ENCODE results near the gene SUPT20HL1. TPM values are rescaled to one million over a fixed set of nuclear protein-coding genes. Genes with fewer than 3 reads are reported as not detected.

Gene SUPT20HL1
- total and polyA plus RNA-seq, 2 donors from 2014 or later = not detected

GRCh38 chrX:24391843-24392242 is 31.4 kb downstream of the SUPT20HL1 start:
- H3K9me3 ChIP-seq (ENCODE audit: control insufficient read depth in 2 of 3, insufficient read depth in 1 of 3, low read length in 3 of 3) = no peaks in the 10 kb centered on the region
- H3K27me3 ChIP-seq (ENCODE audit: control insufficient read depth, insufficient read depth, low read length) = peaks cover 14% of the 10 kb centered on the region
- H3K36me3 ChIP-seq (ENCODE audit: control insufficient read depth in 2 of 3, insufficient read depth in 3 of 3, low read length in 3 of 3) = no peaks in the 10 kb centered on the region
- TF ChIP-seq, protein P1, sequence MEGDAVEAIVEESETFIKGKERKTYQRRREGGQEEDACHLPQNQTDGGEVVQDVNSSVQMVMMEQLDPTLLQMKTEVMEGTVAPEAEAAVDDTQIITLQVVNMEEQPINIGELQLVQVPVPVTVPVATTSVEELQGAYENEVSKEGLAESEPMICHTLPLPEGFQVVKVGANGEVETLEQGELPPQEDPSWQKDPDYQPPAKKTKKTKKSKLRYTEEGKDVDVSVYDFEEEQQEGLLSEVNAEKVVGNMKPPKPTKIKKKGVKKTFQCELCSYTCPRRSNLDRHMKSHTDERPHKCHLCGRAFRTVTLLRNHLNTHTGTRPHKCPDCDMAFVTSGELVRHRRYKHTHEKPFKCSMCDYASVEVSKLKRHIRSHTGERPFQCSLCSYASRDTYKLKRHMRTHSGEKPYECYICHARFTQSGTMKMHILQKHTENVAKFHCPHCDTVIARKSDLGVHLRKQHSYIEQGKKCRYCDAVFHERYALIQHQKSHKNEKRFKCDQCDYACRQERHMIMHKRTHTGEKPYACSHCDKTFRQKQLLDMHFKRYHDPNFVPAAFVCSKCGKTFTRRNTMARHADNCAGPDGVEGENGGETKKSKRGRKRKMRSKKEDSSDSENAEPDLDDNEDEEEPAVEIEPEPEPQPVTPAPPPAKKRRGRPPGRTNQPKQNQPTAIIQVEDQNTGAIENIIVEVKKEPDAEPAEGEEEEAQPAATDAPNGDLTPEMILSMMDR (IDR thresholded peaks at IDR 0.05; ENCODE audit: borderline replicate concordance, extremely low read depth, insufficient read depth) = no peak
- H3K4me3 ChIP-seq (ENCODE audit: low read length in 3 of 3) = no peak overlapping the region
- intact Hi-C loops (cut with DNase I) = loop anchor here (10.0 kb wide), 1 partner anchor 113 kb away; no protein-coding TSS in a partner anchor
- FAIRE-seq (no peak), DNase-seq (peak in 3 of 5 donors; percentile 15 to 37 (median 29))
- H3K4me1 ChIP-seq (ENCODE audit: control insufficient read depth in 2 of 3, insufficient read depth in 2 of 3, low read depth in 1 of 3, low read length in 3 of 3) = no peaks in the 10 kb centered on the region
- no peak overlapping the region for H3K27ac ChIP-seq (ENCODE audit: low read depth in 2 of 2, low read length in 2 of 2)
- H3K9ac ChIP-seq (ENCODE audit: low read length in 3 of 3) = no peak overlapping the region

DNA sequence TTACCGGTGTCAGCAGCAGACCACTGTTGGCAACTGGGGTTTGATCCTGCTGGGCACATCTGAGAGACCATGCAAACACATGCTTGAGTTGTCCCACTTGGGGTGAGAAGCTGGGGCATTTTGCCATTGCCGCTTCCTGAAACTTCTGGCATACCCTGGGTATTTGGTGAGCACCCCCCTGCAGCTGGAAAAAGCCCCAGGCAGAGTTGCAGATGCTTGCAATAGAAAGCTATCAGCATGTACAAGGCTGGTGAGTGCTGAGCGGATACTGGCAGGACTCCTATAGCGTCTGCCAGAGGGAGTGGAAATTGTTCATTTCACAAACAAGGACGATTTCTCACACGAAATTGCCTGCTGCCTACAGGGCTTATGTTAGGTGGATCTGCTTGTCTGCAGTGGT is 32.3 kb downstream of the SUPT20HL1 start:
- H3K36me3 ChIP-seq (ENCODE audit: control insufficient read depth in 2 of 3, insufficient read depth in 3 of 3, low read length in 3 of 3) = no peaks in the 10 kb centered on the region
- FAIRE-seq (no peak), DNase-seq (no peak)
- H3K9ac ChIP-seq (ENCODE audit: low read length in 3 of 3) = no peak overlapping the region
- H3K4me1 ChIP-seq (ENCODE audit: control insufficient read depth in 2 of 3, insufficient read depth in 2 of 3, low read depth in 1 of 3, low read length in 3 of 3) = no peaks in the 10 kb centered on the region
- TF ChIP-seq, protein P1 (IDR thresholded peaks at IDR 0.05; ENCODE audit: borderline replicate concordance, extremely low read depth, insufficient read depth) = no peak
- H3K27ac ChIP-seq (ENCODE audit: low read depth in 2 of 2, low read length in 2 of 2) = no peak overlapping the region
- H3K27me3 ChIP-seq (ENCODE audit: control insufficient read depth, insufficient read depth, low read length) = peaks cover 14% of the 10 kb centered on the region
- no peak overlapping the region for H3K4me3 ChIP-seq (ENCODE audit: low read length in 3 of 3)
- intact Hi-C loops (cut with DNase I) = loop anchor here (10.0 kb wide), 1 partner anchor 112 kb away; no protein-coding TSS in a partner anchor
- H3K9me3 ChIP-seq (ENCODE audit: control insufficient read depth in 2 of 3, insufficient read depth in 1 of 3, low read length in 3 of 3) = no peaks in the 10 kb centered on the region

DNA sequence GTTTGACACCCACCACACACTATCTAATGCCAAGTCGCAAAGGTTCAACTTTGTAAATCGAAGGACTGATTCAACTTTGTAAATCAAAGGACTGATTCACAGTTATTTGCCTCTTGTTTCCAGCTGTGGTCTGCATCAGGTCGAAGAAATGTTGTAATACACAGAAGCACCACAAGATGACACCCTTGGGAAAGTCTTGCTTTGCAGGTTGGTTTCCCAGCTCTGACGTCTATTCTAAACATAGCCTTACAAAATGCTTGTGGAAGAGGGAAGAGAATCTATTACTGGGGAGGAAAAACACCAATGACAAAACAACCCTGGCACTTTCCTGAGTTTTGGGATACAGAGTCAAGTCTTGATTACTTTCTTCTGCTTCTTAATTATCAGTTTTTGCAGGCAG is 35.3 kb downstream of the SUPT20HL1 start:
- Histone ChIP-seq H3K4me1 (ENCODE audit: control insufficient read depth in 2 of 3, insufficient read depth in 2 of 3, low read depth in 1 of 3, low read length in 3 of 3) (no peaks in the 10 kb centered on the region), H3K27me3 (ENCODE audit: control insufficient read depth, insufficient read depth, low read length) (peaks cover 17% of the 10 kb centered on the region), H3K9ac (ENCODE audit: low read length in 3 of 3) (no peak overlapping the region), H3K27ac (ENCODE audit: low read depth in 2 of 2, low read length in 2 of 2) (no peak overlapping the region), H3K36me3 (ENCODE audit: control insufficient read depth in 2 of 3, insufficient read depth in 3 of 3, low read length in 3 of 3) (no peaks in the 10 kb centered on the region), H3K9me3 (ENCODE audit: control insufficient read depth in 2 of 3, insufficient read depth in 1 of 3, low read length in 3 of 3) (no peaks in the 10 kb centered on the region), H3K4me3 (ENCODE audit: low read length in 3 of 3) (no peak overlapping the region)
- TF ChIP-seq, protein P1 (IDR thresholded peaks at IDR 0.05; ENCODE audit: borderline replicate concordance, extremely low read depth, insufficient read depth) = peak; percentile 84
- intact Hi-C loops (cut with DNase I) = loop anchor here (10.0 kb wide), 1 partner anchor 109 kb away; no protein-coding TSS in a partner anchor
- FAIRE-seq (peak; percentile 99), DNase-seq (peak in 4 of 5 donors; percentile 40 to 85 (median 74))

Data from kidney (tissue), 14 donors.